ENCODE results near the gene ZC3H7A. TPM values are rescaled to one million over a fixed set of nuclear protein-coding genes. Genes with fewer than 3 reads are reported as not detected.
A peak's percentile ranks its signal among the peaks of the same experiment; 100 is the strongest.

ZC3H7A gene
- total RNA-seq, 1 donor, result 24.5 TPM

DNA sequence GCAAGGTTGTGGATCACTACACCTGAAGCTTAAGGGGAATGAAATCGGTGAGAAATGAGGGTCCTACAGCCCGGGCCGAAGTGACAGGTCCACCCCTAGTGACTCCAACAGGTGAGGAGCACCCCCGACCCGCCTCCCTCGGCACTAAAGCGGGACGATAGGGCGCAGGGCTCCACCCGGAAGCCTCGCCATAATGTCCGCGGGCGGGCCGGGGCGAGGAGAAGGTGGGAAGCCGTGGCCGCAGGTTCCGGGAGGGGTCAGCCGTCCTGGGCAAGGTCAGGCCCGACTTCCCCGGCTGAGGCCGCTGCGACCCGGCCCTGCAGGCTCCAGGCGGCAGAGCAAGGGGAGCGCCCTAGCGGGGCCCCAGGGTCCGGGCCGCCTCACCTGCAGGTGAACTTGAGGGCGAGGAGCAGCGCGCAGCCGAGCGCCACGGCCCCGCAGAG lies 54.9 kb downstream of the ZC3H7A start:
- no peak for DNase-seq (ENCODE audit: low read depth in 2 of 3, low spot score in 2 of 3)

DNA sequence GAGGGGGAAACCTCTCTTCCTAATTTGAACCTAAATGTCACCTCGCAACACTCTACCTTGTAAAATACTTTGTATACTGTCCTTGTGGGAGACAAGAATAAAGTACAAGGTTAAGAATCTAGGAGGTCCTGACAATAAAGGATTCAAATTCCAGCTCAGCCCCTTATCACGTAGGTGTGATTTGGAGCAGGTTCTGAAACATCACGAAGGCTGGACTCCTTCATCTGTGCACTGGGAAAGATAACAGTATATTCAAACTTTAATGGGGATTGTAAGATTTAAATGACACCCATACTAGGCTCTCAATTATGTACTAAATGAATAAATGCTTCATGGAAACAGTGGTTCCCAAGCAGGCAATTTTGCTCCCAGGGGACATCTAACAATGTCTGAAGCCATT lies 56.5 kb downstream of the ZC3H7A start:
- DNase-seq (ENCODE audit: low read depth in 2 of 3, low spot score in 2 of 3), result no peak

DNA sequence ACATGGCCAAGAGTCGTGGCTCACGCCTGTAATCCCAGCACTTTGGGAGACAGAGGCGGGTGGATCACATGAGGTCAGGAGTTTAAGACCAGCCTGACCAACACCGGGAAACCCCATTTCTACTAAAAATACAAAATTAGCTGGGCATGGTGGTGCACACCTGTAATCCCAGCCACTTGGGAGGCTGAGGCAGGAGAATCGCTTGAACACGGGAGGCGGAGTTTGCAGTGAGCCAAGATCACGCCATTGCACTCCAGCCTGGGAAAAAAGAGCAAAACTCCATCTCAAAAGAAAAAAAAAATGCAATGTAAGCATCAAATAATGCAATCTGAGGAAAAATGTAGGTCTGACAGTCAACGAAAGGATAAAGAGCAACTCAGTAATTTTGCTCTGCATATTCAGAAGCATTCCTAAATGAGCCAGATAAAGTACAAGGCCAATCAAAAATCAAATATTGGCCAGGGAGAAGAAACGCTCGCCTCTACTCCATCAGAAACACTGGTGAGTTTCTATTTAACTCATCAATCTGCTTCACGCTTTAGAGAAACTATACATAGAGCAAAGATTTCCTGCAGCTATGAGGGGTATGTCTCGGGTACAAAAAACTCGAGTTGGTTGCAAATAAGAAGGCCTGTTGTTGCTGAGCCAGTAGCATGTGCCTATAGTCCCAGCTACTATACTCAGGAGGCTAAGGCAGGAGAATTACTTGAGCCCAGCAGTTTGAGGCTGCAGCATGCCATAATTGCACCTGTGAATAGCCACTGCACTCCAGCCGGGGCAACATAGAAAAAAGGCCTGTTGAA lies 58.1 kb downstream of the ZC3H7A start:
- DNase-seq (ENCODE audit: low read depth in 2 of 3, low spot score in 2 of 3), result no peak

DNA sequence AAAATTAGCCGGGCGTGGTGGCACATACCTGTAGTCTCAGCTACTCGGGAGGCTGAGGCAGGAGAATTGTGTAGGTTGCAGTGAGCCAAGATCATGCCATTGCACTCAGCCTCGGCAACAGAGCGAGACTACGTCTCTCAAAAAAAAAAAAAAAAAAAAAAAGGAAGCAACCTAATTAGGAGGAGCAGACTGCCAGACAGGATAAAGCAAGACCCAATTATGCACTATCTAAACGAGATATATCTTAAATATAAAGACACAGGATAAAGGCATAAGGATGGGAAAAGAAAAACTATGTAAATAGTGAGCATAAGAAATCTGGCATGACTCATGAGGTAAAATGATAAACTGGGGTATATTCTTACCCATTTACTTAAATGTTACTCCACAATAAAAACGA lies 59.3 kb downstream of the ZC3H7A start:
- DNase-seq (ENCODE audit: low read depth in 2 of 3, low spot score in 2 of 3), result no peak

DNA sequence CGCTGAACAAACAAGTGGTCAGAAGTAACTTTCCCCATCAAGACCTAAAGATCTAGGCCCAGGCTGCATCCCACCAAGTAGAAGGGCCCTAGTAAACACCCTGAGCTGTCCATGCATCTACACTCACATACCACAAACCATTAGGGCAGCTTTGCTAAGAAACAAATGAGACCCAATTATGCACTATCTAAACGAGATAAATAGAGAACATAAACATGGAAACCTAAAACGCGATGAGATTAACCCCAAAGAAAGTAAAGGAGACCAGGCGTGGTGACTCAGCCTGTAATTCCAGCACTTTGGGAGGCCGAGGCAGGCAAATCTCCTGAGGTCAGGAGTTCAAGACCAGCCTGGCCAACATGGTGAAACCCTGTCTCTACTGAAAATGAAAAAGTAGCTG lies 60.2 kb downstream of the ZC3H7A start:
- DNase-seq (ENCODE audit: low read depth in 2 of 3, low spot score in 2 of 3), result no peak

DNA sequence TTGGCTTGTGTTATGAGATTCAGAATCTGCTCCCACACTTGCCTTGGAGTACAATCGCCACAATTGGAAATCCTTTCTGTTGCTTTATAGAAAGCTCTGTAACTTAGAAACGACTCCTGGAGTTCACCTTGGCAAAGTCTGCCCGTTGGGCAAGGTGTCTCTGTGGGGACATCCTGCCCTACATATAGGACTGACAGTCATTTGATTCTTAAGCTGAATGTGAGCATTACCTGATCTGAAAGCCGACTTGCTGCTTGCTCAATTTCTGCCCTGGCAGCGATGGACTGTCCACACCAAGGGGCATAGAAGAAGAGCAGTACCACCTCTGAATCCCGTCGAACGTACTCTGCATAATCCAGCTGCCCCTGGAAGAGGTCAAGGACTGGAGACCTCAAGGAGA lies 61.3 kb downstream of the ZC3H7A start:
- DNase-seq (ENCODE audit: low read depth in 2 of 3, low spot score in 2 of 3), result no peak

DNA sequence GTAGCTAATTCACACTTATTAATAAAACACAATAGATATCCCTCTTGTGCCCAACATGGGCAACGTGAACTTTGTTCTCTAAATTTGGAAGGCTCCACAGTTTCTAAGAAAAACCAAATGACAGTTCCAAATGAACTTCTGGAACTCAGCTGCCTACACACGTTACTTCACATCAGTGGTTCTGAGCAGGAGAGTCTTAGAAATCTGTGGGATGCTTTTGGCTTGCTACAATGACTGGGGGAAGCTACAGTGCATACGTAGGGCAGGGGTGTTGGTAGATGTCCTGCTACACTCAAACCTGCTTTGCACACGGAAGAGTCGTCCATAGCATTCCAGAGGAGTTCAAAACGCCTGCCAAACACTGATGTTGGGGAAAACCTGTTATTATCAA lies 62.4 kb downstream of the ZC3H7A start:
- DNase-seq (ENCODE audit: low read depth in 2 of 3, low spot score in 2 of 3), result no peak

DNA sequence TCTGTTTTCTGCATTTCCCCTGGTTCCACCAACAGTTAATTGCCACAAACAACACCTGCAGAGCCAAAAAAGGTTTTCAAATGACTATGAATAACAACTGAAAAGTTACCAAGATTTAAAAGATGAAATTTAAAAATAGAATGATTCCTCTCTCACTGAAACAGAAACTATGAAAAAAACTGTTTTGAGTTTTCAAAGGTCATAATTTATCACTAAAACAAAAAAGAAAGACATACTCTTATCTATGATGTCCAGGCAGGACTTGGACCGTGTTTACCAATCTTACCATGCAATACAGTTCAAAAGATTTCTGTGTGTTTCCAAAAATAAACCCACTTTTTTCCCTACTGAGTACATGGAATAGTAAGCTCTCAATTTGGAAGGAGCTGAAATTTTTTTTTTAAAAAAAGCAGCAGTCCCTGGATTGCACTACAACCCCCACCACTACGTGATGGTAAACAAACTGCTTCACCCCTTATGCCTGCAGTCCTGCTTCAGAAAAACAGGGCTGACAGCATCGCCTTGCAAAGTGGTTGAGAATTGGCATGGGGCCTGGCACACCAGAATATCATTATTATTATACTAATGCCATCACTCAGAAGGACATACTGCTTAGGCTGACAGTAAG lies 62.9 kb downstream of the ZC3H7A start:
- peak in 1 of 3 donors; percentile 14 for DNase-seq (ENCODE audit: low read depth in 2 of 3, low spot score in 2 of 3)

DNA sequence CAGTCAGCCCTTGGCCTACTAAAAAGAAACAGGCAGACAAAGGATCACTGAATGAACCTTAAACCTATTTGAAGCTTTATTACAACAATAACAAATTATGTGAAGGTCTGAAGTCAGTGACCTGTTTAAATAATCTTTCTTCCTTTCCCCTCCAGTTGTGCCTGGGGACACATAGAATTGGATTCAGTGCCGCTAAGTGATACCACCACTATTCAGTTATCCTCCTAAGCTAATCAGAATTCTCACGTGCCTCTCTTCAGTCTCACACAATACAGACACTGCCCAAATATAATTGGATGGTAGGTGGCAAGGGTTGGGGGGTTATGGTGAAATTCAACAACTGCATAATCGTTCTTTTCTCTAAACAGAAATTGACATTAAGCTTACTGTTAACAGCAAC lies 65.8 kb downstream of the ZC3H7A start:
- no peak for DNase-seq (ENCODE audit: low read depth in 2 of 3, low spot score in 2 of 3)

DNA sequence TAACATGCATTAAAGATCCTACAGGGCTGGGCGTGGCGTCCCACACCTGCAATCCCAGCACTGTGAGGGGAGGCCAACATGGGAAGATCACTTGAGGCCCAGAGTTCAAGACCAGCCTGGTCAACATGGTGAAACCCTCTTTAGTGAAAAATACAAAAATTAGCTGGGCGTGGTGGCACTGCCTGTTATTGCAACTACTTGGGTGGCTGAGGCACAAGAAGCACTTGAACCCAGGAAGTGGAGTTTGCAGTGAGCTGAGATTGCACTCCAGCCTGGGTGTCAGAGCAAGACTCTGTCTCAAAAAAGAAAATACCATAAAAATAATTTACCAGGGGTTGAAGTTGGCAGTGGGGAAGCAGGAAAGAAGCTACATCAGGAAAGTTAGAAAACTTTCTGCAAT lies 67.3 kb downstream of the ZC3H7A start:
- no peak for DNase-seq (ENCODE audit: low read depth in 2 of 3, low spot score in 2 of 3)

DNA sequence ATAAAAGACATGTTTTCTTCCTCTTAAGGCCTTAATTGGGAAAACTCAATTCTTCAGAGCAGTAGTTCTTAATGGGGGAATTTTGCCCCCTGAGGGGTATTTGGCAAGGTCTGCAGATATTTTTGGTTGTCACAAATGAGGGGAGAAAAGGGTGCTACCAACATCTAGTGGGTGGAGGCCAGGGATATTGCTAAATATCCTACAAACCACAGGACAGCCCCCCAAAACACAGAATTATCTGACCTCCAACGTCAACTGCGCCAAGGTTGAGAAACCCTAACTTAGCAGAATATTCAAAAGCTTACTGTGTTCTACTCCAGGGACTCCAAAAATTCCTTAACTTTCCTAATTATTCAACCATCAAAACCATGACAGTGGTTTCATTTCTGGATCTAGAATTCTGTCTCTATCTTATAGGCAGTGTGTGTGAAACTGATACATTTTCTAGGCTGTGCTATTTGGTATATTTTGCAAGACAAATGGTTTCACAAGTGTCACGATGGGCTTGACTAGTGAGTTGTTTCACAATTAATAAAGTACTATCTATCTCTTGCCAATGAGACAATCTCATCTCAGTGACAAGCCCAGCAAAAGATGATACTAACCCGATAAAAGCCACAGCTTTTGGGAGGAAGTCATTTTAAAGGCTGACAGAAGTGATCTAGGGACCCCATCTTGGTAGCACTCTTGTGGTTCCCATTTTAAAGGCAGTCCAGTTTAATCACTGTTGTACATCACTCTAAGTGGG lies 69.1 kb downstream of the ZC3H7A start:
- peak in 1 of 3 donors; percentile 22 for DNase-seq (ENCODE audit: low read depth in 2 of 3, low spot score in 2 of 3)

DNA sequence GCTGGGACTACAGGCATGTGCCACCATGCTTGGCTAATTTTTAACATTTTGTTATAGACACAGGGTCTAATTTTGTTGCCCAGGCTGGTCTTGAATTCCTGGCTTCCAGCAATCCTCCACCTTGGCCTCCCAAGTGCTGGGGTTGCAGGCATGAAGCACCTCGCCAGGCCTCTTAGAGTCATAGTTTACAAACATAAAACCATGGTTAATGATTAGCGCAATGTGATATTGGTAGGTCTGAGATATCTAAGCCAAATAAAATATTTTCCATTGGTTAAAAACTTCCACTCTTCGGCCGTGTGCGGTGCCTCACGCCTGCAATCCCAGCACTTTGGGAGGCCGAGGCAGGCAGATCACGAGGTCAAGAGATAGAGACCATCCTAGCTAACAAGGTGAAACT lies 71.0 kb downstream of the ZC3H7A start:
- DNase-seq (ENCODE audit: low read depth in 2 of 3, low spot score in 2 of 3), result no peak

DNA sequence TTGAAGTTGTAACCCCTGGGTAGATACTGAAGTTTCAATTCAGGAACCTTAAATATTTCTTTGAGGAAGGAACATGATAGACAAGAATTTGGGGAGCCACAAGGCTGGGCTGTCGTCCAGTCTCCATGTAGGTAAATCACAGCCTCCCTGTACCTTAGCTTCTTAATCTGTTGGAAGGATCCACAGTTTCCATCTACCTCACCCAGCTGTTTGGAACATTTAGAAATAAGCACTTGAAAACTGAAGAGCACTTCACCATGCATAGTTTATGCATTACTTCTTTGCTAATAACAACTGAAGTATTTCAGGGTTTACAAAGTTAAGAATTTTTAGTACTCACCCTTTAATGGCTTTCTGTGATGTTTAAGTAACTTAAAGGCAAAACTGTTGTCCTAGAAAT lies 71.6 kb downstream of the ZC3H7A start:
- DNase-seq (ENCODE audit: low read depth in 2 of 3, low spot score in 2 of 3), result no peak

DNA sequence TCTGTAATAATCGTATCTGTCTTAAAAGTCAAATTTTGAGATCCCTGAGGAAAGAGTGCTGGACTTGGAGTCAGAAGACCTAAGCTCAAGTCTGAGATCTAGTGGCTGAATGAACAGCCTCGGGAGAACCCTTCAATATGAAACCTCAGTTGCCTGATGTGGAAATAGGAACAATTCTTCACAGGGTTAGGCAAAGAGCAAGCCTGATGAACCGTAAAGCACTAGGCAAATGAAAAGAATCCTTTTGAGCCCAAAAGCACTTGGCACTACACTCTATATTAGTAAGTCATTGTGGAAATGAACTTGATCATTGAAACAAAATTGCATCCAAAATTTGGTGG lies 74.6 kb downstream of the ZC3H7A start:
- DNase-seq (ENCODE audit: low read depth in 2 of 3, low spot score in 2 of 3), result no peak

DNA sequence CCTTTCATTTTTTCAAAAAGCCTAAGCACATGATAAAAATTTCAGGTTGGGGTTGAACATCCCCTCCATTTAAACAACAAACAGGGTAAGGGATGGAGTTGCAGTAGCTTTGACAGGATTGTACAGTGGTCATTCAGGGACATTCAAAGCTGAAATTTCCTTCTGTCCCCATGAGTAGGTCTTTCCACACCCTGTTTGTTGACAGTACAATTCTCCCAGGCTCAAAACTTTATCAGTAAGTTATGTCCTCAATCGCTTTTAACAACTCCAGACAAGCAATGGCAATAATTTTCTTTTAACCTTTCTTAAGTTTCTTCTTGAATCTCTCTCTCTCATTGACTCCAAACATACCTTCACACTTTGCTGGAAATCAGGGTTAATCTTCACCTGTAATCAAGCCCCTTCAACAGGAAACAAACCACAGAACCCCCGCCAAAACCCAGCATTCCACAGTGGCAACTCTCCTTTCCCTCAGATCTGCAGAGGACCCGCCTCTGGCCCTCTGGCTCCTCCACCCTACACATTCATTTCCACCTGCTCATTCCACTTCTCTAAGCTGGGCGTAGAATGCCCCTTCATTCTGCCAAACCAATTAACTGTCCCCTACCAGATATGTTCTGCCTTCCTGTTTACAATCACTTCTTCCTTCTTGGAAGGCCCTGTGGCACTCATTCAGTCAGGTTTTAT lies 75.1 kb downstream of the ZC3H7A start:
- DNase-seq (ENCODE audit: low read depth in 2 of 3, low spot score in 2 of 3), result no peak

DNA sequence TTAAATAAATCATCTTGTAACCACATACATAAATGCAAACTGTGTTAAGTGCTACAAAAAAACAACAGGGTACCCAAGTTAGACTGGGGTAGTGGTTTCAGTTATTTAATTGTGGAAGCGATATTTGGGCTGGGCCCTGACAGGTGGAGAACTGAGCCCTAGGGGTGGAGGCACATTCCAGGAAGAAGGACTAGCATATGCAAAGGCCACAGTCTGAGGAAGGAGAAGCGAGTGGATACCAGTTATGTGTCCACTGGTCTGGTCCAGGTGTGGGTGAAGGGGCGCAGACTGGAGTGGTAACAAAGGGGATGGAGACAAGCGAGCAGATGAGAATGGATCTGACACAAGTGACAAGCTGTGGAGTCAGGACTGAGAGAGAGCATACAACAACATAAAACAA lies 77.3 kb downstream of the ZC3H7A start:
- no peak for DNase-seq (ENCODE audit: low read depth in 2 of 3, low spot score in 2 of 3)

DNA sequence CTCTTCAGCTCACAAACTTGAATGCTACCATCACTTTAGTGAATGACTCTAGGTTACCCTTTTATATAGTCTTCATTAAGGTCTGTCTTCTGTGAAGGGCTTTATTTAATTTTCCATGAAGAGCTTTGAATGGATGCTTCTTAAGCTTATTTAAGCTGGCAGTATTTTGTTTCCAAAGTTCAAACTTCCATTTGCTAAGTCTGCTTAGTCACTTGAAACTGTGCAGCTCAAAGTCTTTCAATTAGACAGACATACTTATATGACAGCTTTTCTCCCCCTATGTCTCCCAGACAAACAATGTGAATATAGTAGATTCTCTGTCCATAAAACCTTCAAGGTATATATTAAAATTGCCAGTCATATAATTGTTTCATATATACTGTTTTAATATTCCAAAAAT lies 77.9 kb downstream of the ZC3H7A start:
- no peak for DNase-seq (ENCODE audit: low read depth in 2 of 3, low spot score in 2 of 3)

DNA sequence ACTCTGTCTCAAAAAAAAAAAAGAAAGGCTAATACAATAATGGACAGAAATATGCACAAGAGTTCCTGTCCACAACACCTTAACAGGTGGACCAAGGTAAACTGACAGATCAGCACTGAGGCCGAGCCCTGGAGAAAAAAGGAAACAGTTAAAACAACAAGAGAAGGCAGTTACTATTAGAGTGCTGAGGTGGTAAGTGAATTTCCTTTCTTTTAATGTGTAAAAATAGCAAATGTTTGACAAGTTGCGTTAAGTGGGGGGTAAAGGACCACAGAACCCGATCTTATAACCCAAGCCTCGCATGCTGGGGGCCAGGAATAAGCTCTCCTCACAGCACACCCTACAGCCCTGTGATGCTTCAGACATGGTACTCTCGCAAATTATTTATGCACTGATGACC lies 79.2 kb downstream of the ZC3H7A start:
- no peak for DNase-seq (ENCODE audit: low read depth in 2 of 3, low spot score in 2 of 3)

DNA sequence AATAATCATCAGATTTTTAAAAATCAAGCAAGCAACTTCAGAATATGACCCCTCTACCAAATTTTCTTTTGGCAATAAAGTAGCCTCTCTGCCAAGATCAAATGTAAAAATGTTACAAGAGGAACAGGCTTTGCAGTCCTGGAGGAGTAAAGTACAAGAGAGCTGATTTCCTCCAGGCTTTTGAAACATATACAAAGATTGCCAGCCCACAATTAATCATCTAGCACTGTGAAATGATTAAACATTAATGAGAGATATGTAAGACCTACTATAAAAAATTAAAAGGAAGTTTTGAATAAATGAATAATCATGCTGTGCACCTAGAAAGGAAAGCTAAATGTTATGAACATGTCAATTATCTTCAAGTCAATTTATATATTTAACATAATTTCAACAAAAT lies 80.7 kb downstream of the ZC3H7A start:
- no peak for DNase-seq (ENCODE audit: low read depth in 2 of 3, low spot score in 2 of 3)

DNA sequence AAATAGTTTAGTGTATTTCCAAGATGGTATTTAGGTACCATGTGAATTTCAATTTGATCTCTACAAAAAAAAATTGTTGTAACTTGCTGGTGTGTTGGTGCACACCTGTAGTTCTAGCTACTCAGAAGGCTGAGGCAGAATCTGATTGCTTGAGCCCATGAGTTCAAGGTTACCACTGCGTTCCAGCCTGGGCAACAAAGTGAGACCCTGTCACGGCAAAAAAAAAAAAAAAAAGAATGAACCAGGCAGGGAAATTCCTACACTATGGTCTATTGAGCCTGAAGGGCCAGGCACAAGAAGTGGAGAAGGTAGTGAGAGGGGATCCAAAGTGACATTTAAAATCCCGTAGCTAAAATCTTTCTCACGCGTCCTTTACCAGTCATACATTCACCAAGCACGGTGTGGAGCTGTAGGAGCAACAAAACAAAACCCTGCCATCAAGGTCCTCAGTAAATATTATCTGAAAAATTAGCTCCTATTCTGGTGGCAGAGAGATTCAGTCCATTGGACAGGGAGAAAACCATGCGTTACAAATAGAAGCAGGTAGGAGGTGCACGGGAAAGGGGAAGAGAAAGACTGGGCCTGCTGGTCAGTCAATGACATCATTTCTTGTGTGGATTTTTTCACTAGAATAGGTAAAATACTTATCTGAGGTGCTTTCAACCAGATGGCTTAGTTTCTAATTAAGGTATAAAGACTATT lies 81.7 kb downstream of the ZC3H7A start:
- no peak for DNase-seq (ENCODE audit: low read depth in 2 of 3, low spot score in 2 of 3)

DNA sequence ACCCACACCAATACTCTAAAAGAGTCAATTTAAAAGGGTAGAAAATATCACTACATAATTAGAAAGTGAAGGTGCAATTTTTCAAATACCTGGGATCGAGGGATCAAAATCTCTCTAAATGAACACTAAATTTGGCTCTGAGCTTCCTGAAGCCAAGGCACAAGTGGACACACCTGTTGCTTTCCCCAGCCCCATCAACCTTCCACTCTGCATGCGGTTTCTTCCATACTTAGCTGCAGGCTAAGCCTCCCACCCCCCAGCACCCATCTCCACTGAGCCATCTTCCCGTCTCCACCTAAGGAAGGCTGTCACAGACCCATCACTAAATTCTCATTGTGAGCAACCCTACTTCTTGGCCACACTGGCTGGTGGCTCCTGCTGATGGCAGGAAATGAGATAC lies 84.9 kb downstream of the ZC3H7A start:
- no peak for DNase-seq (ENCODE audit: low read depth in 2 of 3, low spot score in 2 of 3)
